Astrocyte (in vitro differentiated cells and primary cell): ENCODE measurements around the gene ANAPC7. TPM values are rescaled to one million over a fixed set of nuclear protein-coding genes. Genes with fewer than 3 reads are reported as not detected.
"Not testable (repeated sequence)": the region's sequence is repeated elsewhere in the genome, so short reads cannot be mapped to it uniquely, and the experiment has no call there.

Experiments
- DNase-seq: peaks from one replicate; pipeline ENCODE4 v3.0.0-alpha.2; 2010; ENCODE audit warnings: low read depth
- FAIRE-seq: peaks from 2 replicates; lab custom pipeline; 2011; peaks lifted over from hg19 to GRCh38; lab: Jason Lieb, UNC
- H2AFZ ChIP-seq: 2 replicates; pipeline ENCODE4 v1.6.0; 2012; ENCODE audit warnings: low read depth, low read length, inconsistent platforms
- H3K27ac ChIP-seq: 2 replicates; pipeline ENCODE4 v1.5.1; 2011; ENCODE audit warnings: low read depth, low read length, inconsistent platforms
- H3K27me3 ChIP-seq: 2 replicates; pipeline ENCODE4 v1.6.0; 2011; ENCODE audit warnings: low read length, inconsistent platforms; ENCODE audit not compliant: insufficient read depth
- H3K36me3 ChIP-seq: 2 replicates; pipeline ENCODE4 v1.5.1; 2011; ENCODE audit warnings: low read length, inconsistent platforms; ENCODE audit not compliant: insufficient read depth
- H3K4me1 ChIP-seq: 2 replicates; pipeline ENCODE4 v1.5.1; 2011; ENCODE audit warnings: low read length, inconsistent platforms; ENCODE audit not compliant: insufficient read depth
- H3K4me2 ChIP-seq: 2 replicates; pipeline ENCODE4 v1.6.0; 2012; ENCODE audit warnings: low read length, inconsistent platforms
- H3K4me3 ChIP-seq: 2 replicates; pipeline ENCODE4 v1.5.1; 2011; ENCODE audit warnings: low read depth, mild to moderate bottlenecking, low read length, inconsistent platforms; ENCODE audit not compliant: insufficient read depth
- H3K79me2 ChIP-seq: 2 replicates; pipeline ENCODE4 v1.6.0; 2012; ENCODE audit warnings: mild to moderate bottlenecking, low read length, inconsistent platforms; ENCODE audit not compliant: insufficient read depth
- H3K9ac ChIP-seq: 2 replicates; pipeline ENCODE4 v1.6.0; 2012; ENCODE audit warnings: mild to moderate bottlenecking, low read length, inconsistent platforms
- H3K9me3 ChIP-seq: 2 replicates; pipeline ENCODE4 v1.5.1; 2012; ENCODE audit warnings: low read depth, mild to moderate bottlenecking, low read length, inconsistent platforms; ENCODE audit not compliant: insufficient read depth
- H4K20me1 ChIP-seq: 2 replicates; pipeline ENCODE4 v1.6.0; 2012; ENCODE audit warnings: low read length, inconsistent platforms; ENCODE audit not compliant: insufficient read depth
- H3K27ac Mint-ChIP-seq: one replicate; pipeline ENCODE4 v1.8.0; 2021; ENCODE audit warnings: mild to moderate bottlenecking, mixed read lengths; ENCODE audit not compliant: unreplicated experiment
- H3K27me3 Mint-ChIP-seq: one replicate; pipeline ENCODE4 v1.8.0; 2021; ENCODE audit warnings: low read depth, mixed read lengths; ENCODE audit not compliant: unreplicated experiment
- H3K36me3 Mint-ChIP-seq: one replicate; pipeline ENCODE4 v1.8.0; 2021; ENCODE audit warnings: low read depth, mixed read lengths; ENCODE audit not compliant: unreplicated experiment
- H3K4me1 Mint-ChIP-seq: one replicate; pipeline ENCODE4 v1.8.0; 2021; ENCODE audit warnings: low read depth, mixed read lengths; ENCODE audit not compliant: unreplicated experiment
- H3K4me3 Mint-ChIP-seq: one replicate; pipeline ENCODE4 v1.8.0; 2021; ENCODE audit warnings: mild to moderate bottlenecking, moderate library complexity, mixed read lengths; ENCODE audit not compliant: unreplicated experiment
- H3K9me3 Mint-ChIP-seq: one replicate; pipeline ENCODE4 v1.8.0; 2021; ENCODE audit warnings: mild to moderate bottlenecking, mixed read lengths; ENCODE audit not compliant: unreplicated experiment
- EZH2 ChIP-seq: IDR thresholded peaks from 2 replicates; pipeline ENCODE4 v1.6.1; 2012; ENCODE audit warnings: mild to moderate bottlenecking, low read length, inconsistent platforms; ENCODE audit not compliant: insufficient read depth
- total RNA-seq: library from RNA; stranded (reverse); gene quantifications from 2 replicates; pipeline ENCODE4 v1.2.1, GENCODE V29; 2021
- TF ChIP-seq, protein P1 (sequence below): IDR thresholded peaks from 2 replicates; pipeline ENCODE4 v1.5.1; 2011; ENCODE audit warnings: low read depth, mild to moderate bottlenecking, inconsistent platforms, low read length, moderate library complexity; ENCODE audit not compliant: insufficient read depth

The ANAPC7 gene
- total RNA-seq, 1 donor from 2014 or later = 50.7 TPM

DNA sequence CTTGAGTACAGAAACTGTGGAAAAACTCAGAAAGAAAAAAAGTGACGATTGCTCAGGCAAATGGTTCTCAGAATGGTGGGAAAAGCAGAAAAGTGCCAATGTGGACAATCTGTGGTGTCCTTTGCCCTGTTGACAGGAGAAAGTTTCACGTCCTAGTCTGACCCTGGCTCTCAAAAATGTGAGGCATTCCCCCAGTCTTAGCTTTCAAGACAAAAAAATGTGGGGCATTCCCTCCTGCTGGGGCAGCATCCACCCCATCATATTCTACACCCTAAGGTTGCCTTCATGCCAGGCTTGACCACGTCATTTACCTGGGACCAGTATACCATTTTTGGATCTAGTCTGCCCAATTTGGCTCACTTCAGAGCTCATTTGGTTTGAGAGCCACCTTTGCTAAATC, 20.7 kb upstream of the ANAPC7 start:
- Mint-ChIP-seq H3K4me3 (no peak overlapping the region), H3K27me3 (no peaks in the 10 kb centered on the region), H3K9me3 (no peaks in the 10 kb centered on the region), H3K27ac (no peak overlapping the region), H3K4me1 (no peaks in the 10 kb centered on the region), H3K36me3 (no peaks in the 10 kb centered on the region)
- Histone ChIP-seq H3K9ac (no peak overlapping the region), H2AFZ (no peak overlapping the region), H3K27ac (no peak overlapping the region), H3K79me2 (no peaks in the 10 kb centered on the region), H3K4me2 (no peak overlapping the region), H3K27me3 (no peaks in the 10 kb centered on the region), H3K36me3 (no peaks in the 10 kb centered on the region), H3K9me3 (no peaks in the 10 kb centered on the region), H3K4me3 (no peak overlapping the region), H4K20me1 (no peaks in the 10 kb centered on the region), H3K4me1 (peaks cover 3% of the 10 kb centered on the region)
- no peak for FAIRE-seq
- TF ChIP-seq, protein P1, sequence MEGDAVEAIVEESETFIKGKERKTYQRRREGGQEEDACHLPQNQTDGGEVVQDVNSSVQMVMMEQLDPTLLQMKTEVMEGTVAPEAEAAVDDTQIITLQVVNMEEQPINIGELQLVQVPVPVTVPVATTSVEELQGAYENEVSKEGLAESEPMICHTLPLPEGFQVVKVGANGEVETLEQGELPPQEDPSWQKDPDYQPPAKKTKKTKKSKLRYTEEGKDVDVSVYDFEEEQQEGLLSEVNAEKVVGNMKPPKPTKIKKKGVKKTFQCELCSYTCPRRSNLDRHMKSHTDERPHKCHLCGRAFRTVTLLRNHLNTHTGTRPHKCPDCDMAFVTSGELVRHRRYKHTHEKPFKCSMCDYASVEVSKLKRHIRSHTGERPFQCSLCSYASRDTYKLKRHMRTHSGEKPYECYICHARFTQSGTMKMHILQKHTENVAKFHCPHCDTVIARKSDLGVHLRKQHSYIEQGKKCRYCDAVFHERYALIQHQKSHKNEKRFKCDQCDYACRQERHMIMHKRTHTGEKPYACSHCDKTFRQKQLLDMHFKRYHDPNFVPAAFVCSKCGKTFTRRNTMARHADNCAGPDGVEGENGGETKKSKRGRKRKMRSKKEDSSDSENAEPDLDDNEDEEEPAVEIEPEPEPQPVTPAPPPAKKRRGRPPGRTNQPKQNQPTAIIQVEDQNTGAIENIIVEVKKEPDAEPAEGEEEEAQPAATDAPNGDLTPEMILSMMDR = no peak
- TF ChIP-seq EZH2 = no peak
- DNase-seq = no peak

DNA sequence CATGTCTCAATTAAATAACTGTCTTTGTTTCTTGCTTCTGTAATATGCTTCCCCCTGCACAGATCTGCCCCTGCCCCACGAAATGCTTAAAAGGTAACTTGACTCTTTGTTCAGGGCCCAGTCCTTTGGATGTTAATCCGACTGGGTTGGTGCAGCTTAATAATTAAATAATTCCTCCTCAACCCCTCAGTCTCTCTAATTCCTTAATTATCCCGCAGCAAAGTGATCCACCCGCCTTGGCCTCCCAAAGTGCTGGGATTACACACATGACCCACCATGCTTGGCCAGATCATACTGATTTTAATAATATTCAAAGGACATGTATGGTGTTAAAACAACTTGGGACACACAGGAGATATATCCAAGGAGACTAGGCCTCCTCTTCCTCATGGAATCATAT, 18.2 kb upstream of the ANAPC7 start:
- Histone ChIP-seq H3K9me3 (no peaks in the 10 kb centered on the region), H4K20me1 (no peaks in the 10 kb centered on the region), H3K4me3 (no peak overlapping the region), H3K4me1 (peaks cover 3% of the 10 kb centered on the region), H3K27ac (no peak overlapping the region), H3K9ac (no peak overlapping the region), H3K36me3 (no peaks in the 10 kb centered on the region), H3K79me2 (no peaks in the 10 kb centered on the region), H3K4me2 (no peak overlapping the region), H3K27me3 (no peaks in the 10 kb centered on the region), H2AFZ (no peak overlapping the region)
- TF ChIP-seq EZH2 = no peak
- TF ChIP-seq, protein P1 = no peak
- H3K27me3 Mint-ChIP-seq = no peaks in the 10 kb centered on the region
- no peaks in the 10 kb centered on the region for H3K9me3 Mint-ChIP-seq
- no peaks in the 10 kb centered on the region for H3K4me1 Mint-ChIP-seq
- H3K4me3 Mint-ChIP-seq = peak overlapping the region; percentile 40
- no peak for DNase-seq
- no peak for FAIRE-seq
- no peak overlapping the region for H3K27ac Mint-ChIP-seq
- no peaks in the 10 kb centered on the region for H3K36me3 Mint-ChIP-seq

DNA sequence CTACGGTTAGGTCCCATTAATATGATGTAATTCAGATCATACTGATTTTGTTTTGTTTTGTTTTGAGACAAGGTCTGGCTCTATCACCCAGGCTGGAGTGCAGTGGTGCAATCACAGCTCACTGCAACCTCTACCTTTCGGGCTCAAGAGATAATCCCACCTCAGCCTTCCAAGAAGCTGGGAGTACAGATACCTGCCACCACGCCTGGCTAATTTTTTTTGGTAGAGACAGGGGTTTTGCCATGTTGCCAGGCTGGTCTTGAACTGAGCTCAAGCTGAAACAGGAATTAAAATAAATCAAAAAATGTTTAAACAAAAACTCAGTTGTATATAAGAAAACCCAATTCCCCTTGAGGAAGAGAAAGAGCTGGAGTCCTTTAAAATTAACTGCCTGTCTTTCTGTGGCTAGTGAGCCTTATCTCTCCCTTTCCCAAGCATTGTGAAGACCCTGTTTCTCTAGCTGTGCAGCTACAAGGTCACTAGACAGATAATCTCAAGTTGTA, 17.7 kb upstream of the ANAPC7 start:
- Histone ChIP-seq H3K9ac (no peak overlapping the region), H2AFZ (no peak overlapping the region), H3K27ac (no peak overlapping the region), H4K20me1 (no peaks in the 10 kb centered on the region), H3K4me3 (no peak overlapping the region), H3K4me2 (no peak overlapping the region), H3K9me3 (no peaks in the 10 kb centered on the region), H3K4me1 (peaks cover 3% of the 10 kb centered on the region), H3K79me2 (no peaks in the 10 kb centered on the region), H3K36me3 (no peaks in the 10 kb centered on the region), H3K27me3 (no peaks in the 10 kb centered on the region)
- H3K9me3 Mint-ChIP-seq = no peaks in the 10 kb centered on the region
- no peak for DNase-seq
- TF ChIP-seq, protein P1 = no peak
- no peak for TF ChIP-seq EZH2
- H3K27me3 Mint-ChIP-seq = no peaks in the 10 kb centered on the region
- no peaks in the 10 kb centered on the region for H3K4me1 Mint-ChIP-seq
- no peak overlapping the region for H3K27ac Mint-ChIP-seq
- no peak overlapping the region for H3K4me3 Mint-ChIP-seq
- FAIRE-seq = no peak
- H3K36me3 Mint-ChIP-seq = no peaks in the 10 kb centered on the region

DNA sequence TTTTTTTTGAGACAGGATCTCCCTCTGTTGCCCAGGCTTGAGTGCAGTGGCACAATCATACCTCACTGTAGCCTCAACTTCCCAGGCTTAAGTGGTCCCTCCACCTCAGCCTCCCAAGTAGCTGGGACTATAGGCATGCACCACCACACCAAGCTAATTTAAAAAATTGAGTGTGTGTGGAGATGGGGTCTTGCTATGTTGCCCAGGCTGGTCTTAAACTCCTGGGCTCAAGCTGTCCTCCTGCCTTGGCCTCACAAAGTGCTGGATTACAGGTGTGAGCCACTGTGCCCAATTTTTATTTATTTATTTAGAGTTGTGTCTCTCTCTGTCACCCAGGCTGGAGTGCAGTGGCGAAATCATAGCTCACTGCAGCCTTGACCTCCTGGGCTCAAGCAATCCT, 17.1 kb upstream of the ANAPC7 start:
- not testable (repeated sequence) for H3K9me3 ChIP-seq, H3K4me3 Mint-ChIP-seq, H3K4me2 ChIP-seq, H3K27ac ChIP-seq, DNase-seq, H3K79me2 ChIP-seq, H3K27ac Mint-ChIP-seq, H3K4me3 ChIP-seq, H2AFZ ChIP-seq, H3K9ac ChIP-seq, H3K9me3 Mint-ChIP-seq, H3K36me3 Mint-ChIP-seq, H3K27me3 Mint-ChIP-seq, H3K27me3 ChIP-seq, H3K4me1 Mint-ChIP-seq, H3K36me3 ChIP-seq, H3K4me1 ChIP-seq, H4K20me1 ChIP-seq, FAIRE-seq
